ENCODE results near the gene RABEPK.
"Not testable (repeated sequence)": the region's sequence is repeated elsewhere in the genome, so short reads cannot be mapped to it uniquely, and the experiment has no call there.

Gene RABEPK

DNA sequence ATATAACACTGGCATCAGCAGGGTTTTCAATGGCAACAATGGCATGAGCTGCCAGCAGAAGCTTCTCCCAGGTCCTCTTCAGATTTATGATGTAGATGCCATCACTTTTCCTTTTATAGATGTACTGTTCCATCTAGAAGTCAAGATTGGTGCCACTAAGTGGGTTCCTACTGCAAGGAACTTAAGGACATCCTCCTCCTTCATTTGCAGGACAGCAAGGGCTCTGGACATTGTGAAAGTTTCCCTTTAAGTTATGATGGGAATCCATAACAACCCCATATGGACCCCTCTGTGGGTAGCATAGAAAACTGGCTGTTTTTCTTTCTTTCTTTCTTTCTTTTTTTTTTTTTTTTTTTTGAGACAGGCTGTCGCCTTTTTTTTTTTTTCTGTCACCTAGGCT lies 4.8 kb upstream of the RABEPK start:
- not testable (repeated sequence) for DNase-seq

DNA sequence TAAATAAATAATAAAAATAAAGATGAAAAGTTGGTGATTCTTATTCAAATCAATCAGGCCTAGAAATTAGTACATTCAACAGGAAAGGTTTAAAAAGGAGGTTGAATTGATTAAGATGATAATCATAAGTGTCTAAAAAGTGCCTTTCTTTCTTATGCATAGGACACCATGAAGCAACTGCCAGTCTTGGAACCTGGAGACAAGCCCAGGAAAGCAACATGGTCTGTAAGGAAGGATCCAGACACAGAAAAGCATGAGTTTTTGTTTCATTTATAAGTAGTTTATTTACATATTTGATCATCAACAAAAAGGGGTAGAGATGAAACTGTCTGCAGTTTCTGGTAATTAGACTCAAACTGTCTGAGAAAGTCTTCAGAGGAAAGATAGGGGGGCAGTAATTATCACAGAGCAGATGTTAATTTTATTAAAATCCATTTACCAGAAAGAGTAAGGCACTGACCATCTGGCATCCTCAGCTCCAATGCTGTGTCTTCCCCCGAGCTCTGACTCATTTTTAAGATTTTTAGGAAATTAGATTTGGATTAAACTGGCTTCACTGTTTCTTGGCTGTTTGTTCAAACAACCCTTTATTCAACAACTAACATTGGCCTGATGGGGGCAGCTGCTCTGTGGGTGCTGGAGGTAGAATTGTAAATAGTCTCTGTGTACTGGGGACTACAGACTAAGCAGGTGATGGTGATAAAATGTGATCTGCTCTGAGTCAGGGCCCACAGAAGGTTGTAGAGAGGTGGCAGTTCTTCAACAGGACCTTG lies 2.7 kb downstream of the RABEPK start:
- no peak for DNase-seq

DNA sequence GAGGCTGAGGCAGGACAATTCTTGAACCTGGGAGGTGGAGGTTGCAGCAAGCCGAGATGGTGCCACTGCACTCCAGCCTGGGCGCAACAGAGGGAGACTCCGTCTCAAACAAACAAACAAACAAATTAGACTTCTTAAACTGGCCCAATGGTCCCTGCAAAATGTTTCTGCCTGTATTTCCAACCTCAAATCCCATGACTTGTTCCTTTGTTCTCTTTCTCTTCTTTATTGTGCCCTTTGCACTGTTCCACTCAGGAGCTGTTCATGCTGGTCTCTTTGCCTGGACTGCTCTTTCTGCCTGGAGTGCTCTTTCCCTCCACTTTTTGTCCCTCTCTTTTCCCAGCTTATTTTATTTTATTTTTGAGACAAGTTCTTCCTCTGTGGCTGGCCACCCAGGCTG lies 4.1 kb downstream of the RABEPK start:
- DNase-seq: no peak

DNA sequence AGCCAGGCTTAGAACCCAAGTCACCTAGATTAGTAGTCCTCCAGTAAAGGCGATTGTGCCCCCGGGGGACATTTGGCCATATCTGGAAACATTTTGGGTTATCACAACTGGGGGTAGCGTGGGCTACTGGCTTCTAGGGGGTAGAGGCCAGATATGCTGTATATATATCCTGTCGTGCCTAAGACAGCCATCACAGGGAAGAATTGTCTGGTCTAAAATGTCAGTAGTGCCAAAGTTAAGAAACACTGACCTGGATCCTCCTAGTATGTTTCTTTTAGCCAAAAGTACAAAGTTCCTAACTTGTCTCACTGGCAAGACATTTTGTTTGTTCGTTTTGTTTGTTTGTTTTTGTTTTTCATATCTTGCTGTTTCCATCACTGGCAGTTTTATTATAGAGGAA lies 13.8 kb downstream of the RABEPK start:
- no peak for DNase-seq

DNA sequence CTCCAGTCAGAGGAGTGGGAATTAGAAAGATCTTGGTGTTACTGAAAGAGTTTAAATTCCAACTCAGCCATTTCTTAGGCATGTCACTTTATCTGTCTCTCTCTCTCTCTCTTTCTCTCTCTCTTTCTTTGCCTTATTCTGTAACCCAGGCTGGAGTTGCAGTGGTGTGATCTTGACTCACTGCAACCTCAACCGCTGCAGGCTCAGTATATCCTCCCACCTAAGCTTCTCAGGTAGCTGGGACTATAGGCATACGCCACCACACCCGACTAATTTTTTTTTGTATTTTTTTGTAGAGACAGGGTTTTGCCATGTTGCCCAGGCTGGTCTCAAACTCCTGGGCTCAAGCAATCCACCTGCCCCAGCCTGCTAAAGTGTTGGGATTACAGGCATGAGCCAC lies 18.3 kb downstream of the RABEPK start:
- DNase-seq: no peak

DNA sequence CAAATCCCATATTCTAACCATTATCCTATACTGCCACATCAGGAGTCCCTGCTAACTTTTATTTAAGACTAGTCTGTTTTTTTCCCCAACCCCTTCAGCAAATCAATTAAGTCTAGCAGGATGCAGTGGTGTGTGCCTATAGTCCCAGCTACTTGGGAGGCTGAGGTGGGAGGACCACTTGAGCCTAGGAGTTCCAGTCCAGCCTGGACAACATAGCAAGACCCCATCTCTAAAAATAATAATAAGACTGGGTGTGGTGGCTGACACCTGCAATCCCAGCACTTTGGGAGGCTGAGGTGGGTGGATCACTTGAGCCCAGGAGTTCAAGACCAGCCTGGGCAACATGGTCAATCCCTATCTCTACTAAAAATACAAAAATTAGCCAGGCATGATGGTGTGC lies 24.5 kb downstream of the RABEPK start:
- not testable (repeated sequence) for DNase-seq

DNA sequence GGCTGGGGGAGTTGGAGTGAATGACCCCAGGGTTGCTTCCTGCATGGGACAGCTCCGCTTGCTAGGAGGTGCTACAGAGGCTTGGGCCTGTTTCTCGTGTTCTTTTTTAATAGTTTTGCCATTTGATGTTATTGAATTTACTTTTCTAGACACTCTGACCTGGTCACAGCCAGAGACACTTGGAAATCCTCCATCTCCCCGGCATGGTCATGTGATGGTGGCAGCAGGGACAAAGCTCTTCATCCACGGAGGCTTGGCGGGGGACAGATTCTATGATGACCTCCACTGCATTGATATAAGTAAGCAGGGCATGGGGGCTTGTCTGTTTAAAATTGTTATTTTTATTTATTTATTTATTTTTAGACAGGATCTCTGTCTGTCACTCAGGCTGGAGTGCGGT lies 27.4 kb downstream of the RABEPK start:
- no peak for DNase-seq

DNA sequence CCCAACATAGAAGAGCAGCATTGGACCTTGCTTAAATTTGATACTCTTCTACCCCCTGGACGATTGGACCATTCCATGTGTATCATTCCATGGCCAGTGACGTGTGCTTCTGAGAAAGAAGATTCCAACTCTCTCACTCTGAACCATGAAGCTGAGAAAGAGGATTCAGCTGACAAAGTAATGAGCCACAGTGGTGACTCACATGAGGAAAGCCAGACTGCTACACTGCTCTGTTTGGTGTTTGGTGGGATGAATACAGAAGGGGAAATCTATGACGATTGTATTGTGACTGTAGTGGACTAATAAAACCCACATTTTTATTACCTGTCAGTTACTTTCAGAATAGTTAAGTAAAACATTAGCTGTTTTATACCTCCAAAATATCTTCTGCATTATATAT lies 33.3 kb downstream of the RABEPK start:
- no peak for DNase-seq

DNA sequence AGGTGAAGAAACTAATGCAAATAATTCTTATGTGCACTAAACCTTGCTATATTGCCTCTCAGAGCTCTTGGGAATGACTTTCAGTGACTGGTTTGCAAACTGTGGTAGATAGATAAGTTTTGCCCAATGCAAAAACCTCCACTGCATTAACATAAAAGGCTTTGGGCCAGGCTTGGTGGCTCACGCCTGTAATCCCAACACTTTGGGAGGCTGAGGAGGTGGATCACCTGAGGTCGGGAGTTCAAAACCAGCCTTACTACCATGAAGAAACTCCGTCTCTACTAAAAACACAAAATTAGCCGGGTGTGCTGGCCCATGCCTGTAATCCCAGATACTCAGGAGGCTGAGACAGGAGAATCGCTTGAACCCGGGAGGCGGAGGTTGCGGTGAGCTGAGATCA lies 33.8 kb downstream of the RABEPK start:
- DNase-seq: not testable (repeated sequence)

DNA sequence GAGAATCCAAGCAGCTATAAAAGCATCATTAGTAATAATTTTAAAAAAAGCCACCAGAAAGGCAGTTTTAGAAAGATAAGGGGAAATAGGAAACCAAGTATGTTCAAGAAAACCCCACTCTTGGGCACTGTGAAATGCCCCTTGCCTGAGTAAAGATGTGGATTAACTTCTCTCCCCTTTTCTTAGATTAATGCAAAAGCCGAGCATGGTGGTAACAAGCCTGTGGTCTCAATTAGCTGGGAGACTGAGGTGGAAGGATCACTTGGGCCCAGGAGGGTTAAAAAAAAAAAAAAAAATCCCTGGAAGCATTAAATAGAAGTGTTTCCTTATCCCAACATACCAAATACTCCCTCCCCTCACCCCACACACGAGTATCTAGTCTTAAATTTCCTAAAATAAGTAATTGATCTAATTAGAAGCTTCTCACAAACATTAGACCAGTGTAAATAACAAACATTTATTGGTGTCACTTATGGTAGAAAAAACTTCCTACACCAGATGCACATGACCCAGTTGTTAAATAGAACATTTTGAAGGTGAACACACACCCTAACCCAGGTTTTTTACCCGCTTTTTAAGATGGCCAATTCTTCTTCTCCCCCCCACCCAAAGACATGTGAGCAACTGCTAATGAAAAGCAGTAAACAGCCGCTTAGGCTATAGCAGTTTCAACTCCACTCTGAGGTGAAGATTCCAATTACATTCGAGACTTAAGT lies 35.6 kb downstream of the RABEPK start:
- DNase-seq: no peak

DNA sequence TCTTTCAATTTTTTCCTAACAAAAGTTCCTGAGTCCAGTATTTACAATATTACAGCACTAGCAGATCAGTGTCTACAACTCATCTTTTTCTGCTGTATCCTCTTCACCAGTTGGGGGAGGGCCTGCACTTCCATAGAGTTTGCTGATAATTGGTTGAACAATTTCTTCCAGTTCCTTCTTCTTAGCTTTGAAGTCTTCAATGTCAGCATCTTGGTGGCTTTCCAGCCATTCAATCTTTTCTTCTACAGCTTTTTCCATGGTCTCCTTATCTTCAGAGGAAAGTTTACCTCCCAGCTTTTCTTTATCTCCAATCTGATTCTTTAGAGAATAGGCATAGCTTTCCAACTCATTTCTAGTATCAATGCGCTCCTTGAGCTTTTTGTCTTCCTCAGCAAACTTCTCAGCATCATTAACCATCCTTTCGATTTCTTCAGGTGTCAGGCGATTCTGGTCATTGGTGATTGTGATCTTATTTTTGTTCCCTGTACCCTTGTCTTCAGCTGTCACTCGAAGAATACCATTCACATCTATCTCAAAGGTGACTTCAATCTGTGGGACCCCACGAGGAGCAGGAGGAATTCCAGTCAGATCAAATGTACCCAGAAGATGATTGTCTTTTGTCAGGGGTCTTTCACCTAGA lies 36.3 kb downstream of the RABEPK start:
- not testable (repeated sequence) for DNase-seq

DNA sequence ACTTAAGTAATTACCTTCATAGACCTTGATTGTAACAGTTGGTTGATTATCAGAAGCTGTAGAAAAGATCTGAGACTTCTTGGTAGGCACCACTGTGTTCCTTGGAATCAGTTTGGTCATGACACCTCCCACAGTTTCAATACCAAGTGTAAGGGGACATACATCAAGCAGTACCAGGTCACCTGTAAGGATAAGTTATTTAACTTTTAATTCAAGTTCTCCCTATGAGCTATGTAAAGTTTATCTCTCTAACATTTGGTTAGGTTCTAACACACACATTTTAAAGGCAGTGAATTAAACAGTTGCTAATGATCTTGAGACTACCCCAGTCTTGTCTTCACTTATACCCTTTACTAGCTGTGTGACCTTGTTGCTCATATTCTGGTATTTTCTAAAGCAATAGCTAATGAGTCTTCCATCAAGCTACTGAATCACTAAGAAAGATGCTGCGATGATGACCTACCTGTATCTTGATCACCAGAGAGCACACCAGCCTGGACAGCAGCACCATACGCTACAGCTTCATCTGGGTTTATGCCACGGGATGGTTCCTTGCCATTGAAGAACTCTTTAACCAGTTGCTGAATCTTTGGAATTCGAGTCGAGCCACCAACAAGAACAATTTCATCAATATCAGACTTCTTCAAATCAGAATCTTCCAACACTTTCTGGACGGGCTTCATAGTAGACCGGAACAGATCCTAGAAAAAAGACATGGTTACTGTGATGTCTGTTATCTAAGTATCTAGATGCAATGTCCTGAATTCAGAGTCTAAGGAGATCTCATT lies 38.0 kb downstream of the RABEPK start:
- no peak for DNase-seq

DNA sequence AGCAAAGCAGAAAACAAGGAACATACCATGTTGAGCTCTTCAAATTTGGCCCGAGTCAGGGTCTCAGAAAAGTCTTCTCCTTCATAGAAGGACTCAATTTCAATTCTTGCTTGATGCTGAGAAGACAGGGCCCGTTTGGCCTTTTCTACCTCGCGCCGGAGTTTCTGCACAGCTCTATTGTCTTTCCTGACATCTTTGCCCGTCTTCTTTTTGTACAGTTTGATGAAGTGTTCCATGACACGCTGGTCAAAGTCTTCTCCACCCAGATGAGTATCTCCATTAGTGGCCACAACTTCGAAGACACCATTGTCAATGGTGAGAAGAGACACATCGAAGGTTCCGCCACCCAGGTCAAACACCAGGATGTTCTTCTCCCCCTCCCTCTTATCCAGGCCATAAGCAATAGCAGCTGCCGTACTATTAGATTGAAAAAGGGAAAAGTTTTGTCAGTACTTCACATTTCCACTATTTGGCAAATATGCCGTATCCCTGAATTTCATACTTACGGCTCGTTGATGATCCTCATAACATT lies 38.6 kb downstream of the RABEPK start:
- DNase-seq: no peak

DNA sequence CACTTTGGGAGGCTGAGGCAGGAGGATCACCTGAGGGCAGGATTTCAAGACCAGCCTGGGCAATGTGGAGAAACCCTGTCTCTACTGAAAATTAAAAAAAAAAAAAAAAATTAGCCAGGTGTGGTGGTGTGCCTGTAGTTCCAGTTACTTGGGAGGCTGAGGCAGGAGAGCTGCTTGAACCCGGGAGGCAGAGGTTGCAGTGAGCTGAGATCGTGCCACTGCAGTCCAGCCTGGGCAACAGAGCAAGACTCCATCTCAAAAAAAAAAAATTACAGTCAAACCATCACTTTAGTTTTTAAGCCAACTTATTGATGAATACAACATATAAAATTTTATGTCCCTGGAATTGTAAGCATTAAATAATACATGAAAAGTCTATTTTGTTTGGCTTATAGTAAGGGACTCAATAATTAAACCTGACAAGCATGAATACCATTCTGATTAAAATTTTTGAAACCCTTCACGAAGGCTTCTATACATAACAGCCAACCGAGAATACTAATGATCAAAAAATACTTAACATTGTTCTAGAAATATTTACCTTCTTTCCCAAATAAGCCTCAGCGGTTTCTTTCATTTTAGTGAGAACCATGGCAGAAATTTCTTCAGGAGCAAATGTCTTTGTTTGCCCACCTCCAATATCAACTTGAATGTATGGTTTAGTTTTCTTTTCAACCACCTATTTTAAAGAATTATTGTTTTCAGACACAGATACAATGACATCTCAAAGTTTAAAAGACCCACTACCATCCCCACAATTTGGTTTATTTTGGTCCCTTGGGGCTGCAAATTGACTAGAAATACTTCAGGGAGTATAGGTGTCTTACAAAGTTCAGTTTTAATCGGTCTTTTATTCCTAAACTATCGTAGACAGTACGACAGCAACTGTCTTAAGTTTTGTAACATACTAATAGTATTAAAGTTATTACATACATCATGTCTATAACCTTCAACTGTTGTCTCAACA lies 39.6 kb downstream of the RABEPK start:
- DNase-seq: no peak

DNA sequence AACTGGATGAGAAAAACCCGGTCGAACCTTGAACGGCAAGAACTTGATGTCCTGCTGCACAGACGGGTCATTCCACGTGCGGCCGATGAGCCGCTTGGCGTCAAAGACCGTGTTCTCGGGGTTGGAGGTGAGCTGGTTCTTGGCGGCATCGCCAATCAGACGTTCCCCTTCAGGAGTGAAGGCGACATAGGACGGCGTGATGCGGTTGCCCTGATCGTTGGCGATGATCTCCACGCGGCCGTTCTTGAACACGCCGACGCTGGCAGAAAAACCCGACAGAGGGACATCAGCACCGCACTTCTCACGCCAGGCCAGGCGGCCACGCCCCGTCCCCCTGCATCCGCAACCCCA lies 40.3 kb downstream of the RABEPK start:
- no peak for DNase-seq

DNA sequence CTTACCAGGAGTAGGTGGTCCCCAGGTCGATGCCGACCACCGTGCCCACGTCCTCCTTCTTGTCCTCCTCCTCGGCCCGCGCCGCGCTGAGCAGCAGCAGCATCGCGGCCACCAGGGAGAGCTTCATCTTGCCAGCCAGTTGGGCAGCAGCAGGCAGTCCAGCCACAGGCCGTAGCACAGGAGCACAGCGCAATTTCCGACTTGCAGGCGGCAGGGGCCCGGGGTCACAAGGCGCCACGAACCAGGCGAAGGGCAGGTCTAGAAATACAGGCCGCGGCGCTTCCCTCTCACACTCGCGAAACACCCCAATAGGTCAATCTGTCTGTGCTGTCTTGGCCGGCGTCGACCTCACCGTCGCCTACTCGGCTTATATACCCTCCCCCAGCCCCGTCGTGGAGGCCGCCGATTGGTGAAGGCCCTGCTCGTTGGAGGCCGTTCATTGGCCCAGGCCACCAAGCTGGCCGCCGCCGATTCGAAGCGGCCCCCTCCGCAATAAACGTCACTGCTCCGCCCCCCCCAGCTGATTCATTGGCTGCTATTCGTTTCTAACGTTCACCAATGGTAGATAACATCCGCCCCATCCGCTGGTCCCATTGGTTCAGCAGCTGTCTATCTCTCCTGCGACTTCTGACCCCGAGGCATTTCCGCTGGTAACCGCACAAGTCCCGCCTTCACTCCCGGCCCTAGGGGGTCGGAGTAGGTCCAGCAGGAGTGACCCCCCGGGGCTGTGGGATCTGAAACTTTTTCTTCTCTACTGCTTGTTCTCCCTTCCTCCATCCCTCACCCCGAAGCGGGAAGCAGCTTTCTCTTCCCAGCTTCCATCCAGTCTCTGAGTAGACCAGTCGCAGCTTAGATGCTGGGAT lies 40.9 kb downstream of the RABEPK start, which contains the start of gene HSPA5:
Gene HSPA5 (minus strand): TSS at position 344 of the 863 bp plus-strand sequence. CDS start 217 bp downstream, at position 127.
- peak; percentile 98 for DNase-seq

DNA sequence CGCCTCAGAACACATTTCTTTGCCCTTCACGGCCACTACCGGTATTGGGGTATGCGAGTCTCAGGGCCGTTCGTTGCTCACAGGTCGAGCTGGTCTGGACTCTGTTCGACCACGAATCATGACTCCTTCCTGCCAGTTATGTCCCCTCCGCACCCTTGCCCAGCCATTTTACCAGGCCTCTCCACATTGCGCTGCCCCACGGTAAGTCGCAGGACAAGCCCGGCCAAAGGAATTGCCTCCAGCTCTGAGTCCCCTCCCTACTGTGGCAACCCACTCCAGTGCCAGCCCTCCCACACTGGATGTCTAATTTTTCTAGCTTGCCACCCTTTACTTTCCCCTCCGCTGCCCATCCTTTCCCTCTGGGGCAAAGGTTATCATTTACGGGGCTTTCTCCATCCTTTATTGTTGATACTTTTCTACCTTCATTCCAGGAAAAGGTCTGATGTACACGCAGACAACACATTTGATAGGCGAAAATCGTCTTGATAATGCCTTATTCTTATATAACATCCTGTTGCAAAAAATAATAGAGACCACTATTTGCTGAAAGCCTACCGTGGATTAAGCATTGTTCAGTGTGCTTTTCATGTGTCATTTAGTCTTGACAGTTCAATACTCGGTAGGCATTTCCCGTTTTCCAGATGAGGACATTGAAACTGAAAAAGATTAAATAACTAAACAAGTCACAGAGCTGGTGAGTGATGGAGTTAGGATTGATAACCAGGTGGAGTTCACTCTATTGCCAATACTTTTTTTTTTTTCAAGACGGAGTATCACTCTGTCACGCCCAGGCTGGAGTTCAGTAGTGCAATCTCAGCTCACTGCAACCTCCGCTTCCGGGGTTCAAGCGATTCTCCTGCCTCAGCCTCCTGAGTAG lies 41.8 kb downstream of the RABEPK start:
- DNase-seq: no peak

DNA sequence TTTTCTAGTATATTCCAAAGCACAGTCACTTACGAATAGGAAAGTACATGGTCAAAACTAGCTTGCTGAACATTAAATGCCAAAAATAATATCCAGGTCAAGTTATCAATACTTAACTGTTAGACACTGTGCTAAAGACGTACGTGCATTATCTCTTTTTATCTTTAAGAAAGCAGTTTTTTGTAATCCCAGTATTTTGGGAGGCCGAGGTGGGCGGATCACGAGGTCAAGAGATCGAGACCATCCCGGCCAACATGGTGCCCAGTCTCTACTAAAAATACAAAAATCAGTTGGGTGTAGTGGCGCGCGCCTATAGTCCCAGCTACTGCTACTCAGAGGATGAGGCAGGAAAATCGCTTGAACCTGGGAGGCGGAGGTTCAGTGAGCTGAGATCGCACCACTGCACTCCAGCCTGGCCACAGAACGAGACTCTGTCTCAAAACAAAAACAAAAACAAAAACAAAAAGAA lies 43.5 kb downstream of the RABEPK start:
- DNase-seq: no peak

DNA sequence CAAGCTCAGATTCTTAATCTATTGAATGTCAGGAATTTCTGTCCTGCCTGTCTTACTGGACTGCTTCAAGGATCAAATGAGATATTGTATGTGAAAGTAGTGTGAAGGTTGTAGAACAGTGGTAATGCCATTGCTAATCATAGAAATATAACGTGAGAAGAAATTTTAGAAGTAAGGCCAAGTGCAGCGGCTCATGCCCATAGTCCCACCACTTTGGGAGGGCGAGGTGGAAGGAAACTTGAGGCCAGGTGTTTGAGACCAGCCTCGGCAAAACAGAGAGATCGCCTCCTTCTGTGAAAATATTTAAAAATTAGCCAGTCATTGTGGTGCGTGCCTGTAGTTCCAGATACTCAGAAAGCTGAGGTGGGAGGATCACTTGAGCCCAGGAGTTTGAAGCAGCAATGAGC lies 45.9 kb downstream of the RABEPK start:
- DNase-seq: no peak

DNA sequence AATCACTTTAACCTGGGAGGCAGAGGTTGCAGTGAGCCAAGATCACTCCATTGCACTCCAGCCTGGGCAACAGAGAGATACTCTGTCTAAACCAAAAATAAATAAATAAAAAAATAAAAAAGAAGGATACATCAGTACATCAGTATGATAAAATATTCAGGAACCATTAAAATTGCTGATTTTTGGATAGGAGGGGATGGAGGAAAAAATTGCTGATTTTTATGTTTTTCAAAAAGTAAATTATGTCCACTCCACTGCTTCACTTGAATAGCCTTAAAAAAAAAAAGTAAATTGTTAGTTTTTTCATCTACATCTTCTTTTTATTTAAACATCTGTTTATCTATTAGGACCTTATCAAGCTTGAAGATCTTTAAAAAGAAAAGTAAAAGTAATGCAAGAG lies 53.9 kb downstream of the RABEPK start:
- DNase-seq: no peak
